ENCODE data around the gene ANK2. TPM values are rescaled to one million over a fixed set of nuclear protein-coding genes. Genes with fewer than 3 reads are reported as not detected.

ANK2 gene
- total and polyA plus RNA-seq, 2 of the 13 experiments (the other 11 are each of a cell fraction or from before 2014, with no cell fraction given) = 2.7 to 15.1 TPM

GRCh38 chr4:113141901-113142346, 92.5 kb downstream of the ANK2 start (continued):
- no peak for TF ChIP-seq UBTF (CRISPR knock-in tag; IDR thresholded peaks at IDR 0.05)
- TF ChIP-seq NR2C2 (CRISPR knock-in tag; IDR thresholded peaks at IDR 0.05; ENCODE audit: borderline replicate concordance) = 0 out of 2 replicates have a peak, but pooled peaks have one; percentile 23
- no peak for TF ChIP-seq POLR2AphosphoS2 (IDR thresholded peaks at IDR 0.05; ENCODE audit: low read depth, low read length)
- no peak for TF ChIP-seq CENPX (CRISPR knock-in tag; IDR thresholded peaks at IDR 0.05)
- no peak for TF ChIP-seq GABPA (IDR thresholded peaks at IDR 0.05; ENCODE audit: low read depth, low read length)
- no peak; the same call in 1 of the 2 replicates for TF ChIP-seq GABPA (CRISPR knock-in tag; IDR thresholded peaks at IDR 0.05; ENCODE audit: low read depth)
- 0 out of 2 replicates have a peak, but pooled peaks have one; percentile 19 for TF ChIP-seq MED13 (CRISPR knock-in tag; IDR thresholded peaks at IDR 0.05)
- TF ChIP-seq REPIN1 (CRISPR knock-in tag; IDR thresholded peaks at IDR 0.05; ENCODE audit: borderline replicate concordance, low read depth) = peak; percentile 34; the same call in 1 of the 2 replicates
- no peak for TF ChIP-seq RELA (CRISPR knock-in tag; IDR thresholded peaks at IDR 0.05)
- TF ChIP-seq ZNF101 (CRISPR knock-in tag; IDR thresholded peaks at IDR 0.05; ENCODE audit: borderline replicate concordance, low read depth) = no peak
- TF ChIP-seq ZBED4 (CRISPR knock-in tag; IDR thresholded peaks at IDR 0.05; ENCODE audit: borderline replicate concordance) = no peak
- no peak for TF ChIP-seq ZNF660 (CRISPR knock-in tag; IDR thresholded peaks at IDR 0.05; ENCODE audit: borderline replicate concordance, low read depth)
- peak; percentile 91 for TF ChIP-seq ZNF503 (CRISPR knock-in tag; IDR thresholded peaks at IDR 0.05)
- no peak for TF ChIP-seq THYN1 (CRISPR knock-in tag; IDR thresholded peaks at IDR 0.05; ENCODE audit: borderline replicate concordance, low read depth)
- peak; percentile 58; the same call in 1 of the 2 replicates for TF ChIP-seq ARNTL (CRISPR knock-in tag; IDR thresholded peaks at IDR 0.05)
- no peak; the same call in 1 of the 2 replicates for TF ChIP-seq EHMT2 (IDR thresholded peaks at IDR 0.05; ENCODE audit: borderline replicate concordance, low read depth, low read length)
- no peak for TF ChIP-seq TBP (CRISPR knock-in tag; IDR thresholded peaks at IDR 0.05)
- TF ChIP-seq HIC2 (CRISPR knock-in tag; IDR thresholded peaks at IDR 0.05; ENCODE audit: low read depth) = no peak
- TF ChIP-seq ZNF792 (CRISPR knock-in tag; IDR thresholded peaks at IDR 0.05) = peak; percentile 66; the same call in 1 of the 2 replicates
- no peak for TF ChIP-seq HOXA7 (CRISPR knock-in tag; IDR thresholded peaks at IDR 0.05)
- no peak for TF ChIP-seq PAF1 (CRISPR knock-in tag; IDR thresholded peaks at IDR 0.05)
